A549 treated with ZK216348 at 1 μM for 4 hours (cell line): ENCODE data around the gene PTPN13. TPM values are rescaled to one million over a fixed set of nuclear protein-coding genes. Genes with fewer than 3 reads are reported as not detected.

Experiments used
- total RNA-seq: library from RNA; stranded (reverse); fragments of 200-300 nt; extraction: Qiagen RNA extraction; gene quantifications from 5 replicates; pipeline ENCODE4 v1.2.3, GENCODE V29; 2022; ENCODE audit warnings: low read depth

Gene PTPN13
- 3.4 to 5.2 TPM (median 4.2 TPM) in 5 replicates for total RNA-seq

GRCh38 chr4:86593688-86594558 is at the start of gene PTPN13:
Gene PTPN13, plus strand, starts transcription at chr4:86594315. Its CDS starts 40,942 bp downstream, at chr4:86635257.

GRCh38 chr4:86848732-86849619 is 254.9 kb downstream of the PTPN13 start, which contains the start of gene SLC10A6:
Gene SLC10A6, minus strand, starts transcription at chr4:86849384. Its CDS starts 269 bp downstream, at chr4:86849115.

Other genes with a start within 250 kb of the PTPN13 start
- gene MAPK10, start 234.3 kb upstream of the PTPN13 start, total RNA-seq: 0.27 to 0.86 TPM (median 0.44 TPM) in 5 replicates